ENCODE measurements around the gene LARGE1.

Gene LARGE1

DNA sequence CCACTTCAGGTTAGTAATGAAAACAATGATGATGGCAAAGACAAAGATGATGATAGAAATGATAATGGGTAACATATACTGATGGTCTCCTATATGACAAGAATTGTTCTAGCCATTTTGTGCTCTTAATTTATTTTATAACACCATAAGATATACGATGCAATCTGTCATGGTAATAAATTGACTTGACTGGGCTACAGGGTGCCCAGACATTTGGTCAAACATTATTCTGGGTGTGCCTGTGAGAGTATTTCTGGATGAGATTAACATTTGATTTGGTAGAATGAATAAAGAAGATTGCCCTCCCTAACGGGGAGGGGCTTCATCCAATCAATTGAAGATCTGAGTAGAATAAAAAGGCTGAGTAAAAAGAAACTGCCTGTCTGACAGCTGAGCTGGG lies 237.3 kb downstream of the LARGE1 start:
- Histone ChIP-seq H3K4me1 (ENCODE audit: control insufficient read depth in 1 of 2, insufficient read depth in 2 of 2, low read length in 2 of 2) (peaks cover 0 to 4% of the 10 kb centered on the region in 2 donors), H3K4me3 (ENCODE audit: low read depth in 1 of 2, low read length in 2 of 2) (no peak overlapping the region), H3K9me3 (ENCODE audit: control insufficient read depth in 1 of 2, low read length in 2 of 2) (no peaks in the 10 kb centered on the region), H3K27me3 (ENCODE audit: low read depth, low read length) (no peaks in the 10 kb centered on the region), H3K27ac (ENCODE audit: low read length) (no peak overlapping the region), H3K36me3 (ENCODE audit: control insufficient read depth in 1 of 2, insufficient read depth in 2 of 2, low read length in 2 of 2) (no peaks in the 10 kb centered on the region)

GRCh38 chr22:33680632-33681031 lies 239.6 kb downstream of the LARGE1 start:
- no peak overlapping the region for H3K27ac ChIP-seq (ENCODE audit: low read length)
- H3K4me1 ChIP-seq (ENCODE audit: control insufficient read depth in 1 of 2, insufficient read depth in 2 of 2, low read length in 2 of 2): peaks cover 0 to 4% of the 10 kb centered on the region in 2 donors
- no peaks in the 10 kb centered on the region for H3K27me3 ChIP-seq (ENCODE audit: low read depth, low read length)
- H3K36me3 ChIP-seq (ENCODE audit: control insufficient read depth in 1 of 2, insufficient read depth in 2 of 2, low read length in 2 of 2): no peaks in the 10 kb centered on the region
- no peaks in the 10 kb centered on the region for H3K9me3 ChIP-seq (ENCODE audit: control insufficient read depth in 1 of 2, low read length in 2 of 2)
- no peak overlapping the region for H3K4me3 ChIP-seq (ENCODE audit: low read depth in 1 of 2, low read length in 2 of 2)

GRCh38 chr22:33678523-33678922 lies 241.8 kb downstream of the LARGE1 start:
- H3K4me3 ChIP-seq (ENCODE audit: low read depth in 1 of 2, low read length in 2 of 2): no peak overlapping the region
- H3K9me3 ChIP-seq (ENCODE audit: control insufficient read depth in 1 of 2, low read length in 2 of 2): no peaks in the 10 kb centered on the region
- no peaks in the 10 kb centered on the region for H3K4me1 ChIP-seq (ENCODE audit: control insufficient read depth in 1 of 2, insufficient read depth in 2 of 2, low read length in 2 of 2)
- H3K27me3 ChIP-seq (ENCODE audit: low read depth, low read length): no peaks in the 10 kb centered on the region
- H3K27ac ChIP-seq (ENCODE audit: low read length): no peak overlapping the region
- H3K36me3 ChIP-seq (ENCODE audit: control insufficient read depth in 1 of 2, insufficient read depth in 2 of 2, low read length in 2 of 2): no peaks in the 10 kb centered on the region

- Histone ChIP-seq H3K4me3 (ENCODE audit: low read depth in 1 of 2, low read length in 2 of 2) (no peak overlapping the region), H3K4me1 (ENCODE audit: control insufficient read depth in 1 of 2, insufficient read depth in 2 of 2, low read length in 2 of 2) (no peaks in the 10 kb centered on the region), H3K27ac (ENCODE audit: low read length) (no peak overlapping the region), H3K36me3 (ENCODE audit: control insufficient read depth in 1 of 2, insufficient read depth in 2 of 2, low read length in 2 of 2) (no peaks in the 10 kb centered on the region), H3K9me3 (ENCODE audit: control insufficient read depth in 1 of 2, low read length in 2 of 2) (no peaks in the 10 kb centered on the region), H3K27me3 (ENCODE audit: low read depth, low read length) (no peaks in the 10 kb centered on the region)
Measured at GRCh38 chr22:33677536-33677935, 242.7 kb downstream of the LARGE1 start.

GRCh38 chr22:33674357-33674756 lies 245.9 kb downstream of the LARGE1 start:
- Histone ChIP-seq H3K9me3 (ENCODE audit: control insufficient read depth in 1 of 2, low read length in 2 of 2) (no peaks in the 10 kb centered on the region), H3K27me3 (ENCODE audit: low read depth, low read length) (no peaks in the 10 kb centered on the region), H3K4me1 (ENCODE audit: control insufficient read depth in 1 of 2, insufficient read depth in 2 of 2, low read length in 2 of 2) (no peaks in the 10 kb centered on the region), H3K27ac (ENCODE audit: low read length) (no peak overlapping the region), H3K4me3 (ENCODE audit: low read depth in 1 of 2, low read length in 2 of 2) (no peak overlapping the region), H3K36me3 (ENCODE audit: control insufficient read depth in 1 of 2, insufficient read depth in 2 of 2, low read length in 2 of 2) (no peaks in the 10 kb centered on the region)

DNA sequence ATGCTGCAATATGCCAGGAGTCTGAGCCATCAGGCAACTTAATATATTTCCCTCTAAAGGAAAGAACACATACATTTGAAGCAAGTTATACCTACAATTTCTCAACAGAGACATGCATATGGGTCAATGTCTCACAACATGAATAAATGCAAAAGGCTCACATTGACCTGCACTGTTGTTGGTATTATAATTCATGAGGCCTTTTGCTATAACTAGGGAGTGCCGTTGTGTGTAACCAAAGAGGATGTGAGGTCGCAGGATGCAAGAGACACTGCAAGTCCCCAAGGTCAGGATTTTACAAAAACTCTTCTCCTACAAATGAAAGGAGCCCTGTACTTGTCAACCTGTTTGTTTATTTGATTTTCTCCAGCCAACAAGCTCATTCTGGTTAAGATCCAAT lies 250.5 kb downstream of the LARGE1 start:
- no peaks in the 10 kb centered on the region for H3K36me3 ChIP-seq (ENCODE audit: control insufficient read depth in 1 of 2, insufficient read depth in 2 of 2, low read length in 2 of 2)
- no peaks in the 10 kb centered on the region for H3K27me3 ChIP-seq (ENCODE audit: low read depth, low read length)
- H3K4me3 ChIP-seq (ENCODE audit: low read depth in 1 of 2, low read length in 2 of 2): no peak overlapping the region
- no peak overlapping the region for H3K27ac ChIP-seq (ENCODE audit: low read length)
- no peaks in the 10 kb centered on the region for H3K9me3 ChIP-seq (ENCODE audit: control insufficient read depth in 1 of 2, low read length in 2 of 2)
- peaks cover 0 to 13% of the 10 kb centered on the region in 2 donors for H3K4me1 ChIP-seq (ENCODE audit: control insufficient read depth in 1 of 2, insufficient read depth in 2 of 2, low read length in 2 of 2)

DNA sequence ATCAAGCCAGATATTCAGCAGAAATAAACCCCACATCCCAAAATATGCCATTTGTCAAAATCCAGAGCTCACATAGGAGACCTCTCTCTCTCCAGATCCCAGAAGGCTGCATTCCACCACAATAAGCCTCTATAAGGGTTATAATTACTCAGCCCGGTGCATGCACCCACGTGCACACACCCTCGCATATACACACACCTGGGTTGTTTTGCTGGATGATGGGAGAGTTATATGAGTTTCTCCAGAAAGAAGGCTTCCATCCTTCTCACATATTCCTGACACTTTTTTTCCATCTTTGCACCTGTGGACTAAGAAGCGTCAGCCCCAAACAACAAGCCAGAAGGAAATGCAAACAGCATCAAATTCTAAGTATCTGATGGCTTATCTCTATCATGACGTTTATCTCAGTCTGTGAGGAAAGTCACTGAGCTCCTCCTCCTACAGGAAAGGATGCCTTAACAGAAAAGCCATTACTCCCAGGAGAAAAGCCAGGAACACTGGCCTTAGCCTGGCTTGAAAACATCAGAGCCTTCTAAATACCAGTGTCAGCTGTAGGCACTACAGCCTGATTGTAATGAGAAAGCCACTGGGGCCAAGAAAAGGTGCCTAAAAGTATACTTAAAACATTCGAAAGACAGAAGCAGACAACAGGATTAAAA lies 253.2 kb downstream of the LARGE1 start:
- Histone ChIP-seq H3K27me3 (ENCODE audit: low read depth, low read length) (no peaks in the 10 kb centered on the region), H3K9me3 (ENCODE audit: control insufficient read depth in 1 of 2, low read length in 2 of 2) (no peaks in the 10 kb centered on the region), H3K27ac (ENCODE audit: low read length) (no peak overlapping the region), H3K36me3 (ENCODE audit: control insufficient read depth in 1 of 2, insufficient read depth in 2 of 2, low read length in 2 of 2) (no peaks in the 10 kb centered on the region), H3K4me3 (ENCODE audit: low read depth in 1 of 2, low read length in 2 of 2) (no peak overlapping the region), H3K4me1 (ENCODE audit: control insufficient read depth in 1 of 2, insufficient read depth in 2 of 2, low read length in 2 of 2) (peaks cover 0 to 13% of the 10 kb centered on the region in 2 donors)

- no peak overlapping the region for H3K27ac ChIP-seq (ENCODE audit: low read length)
- H3K4me3 ChIP-seq (ENCODE audit: low read depth in 1 of 2, low read length in 2 of 2): no peak overlapping the region
- peaks cover 0 to 13% of the 10 kb centered on the region in 2 donors for H3K4me1 ChIP-seq (ENCODE audit: control insufficient read depth in 1 of 2, insufficient read depth in 2 of 2, low read length in 2 of 2)
- no peaks in the 10 kb centered on the region for H3K27me3 ChIP-seq (ENCODE audit: low read depth, low read length)
- H3K36me3 ChIP-seq (ENCODE audit: control insufficient read depth in 1 of 2, insufficient read depth in 2 of 2, low read length in 2 of 2): no peaks in the 10 kb centered on the region
- H3K9me3 ChIP-seq (ENCODE audit: control insufficient read depth in 1 of 2, low read length in 2 of 2): no peaks in the 10 kb centered on the region
Measured at GRCh38 chr22:33666279-33666960, 253.9 kb downstream of the LARGE1 start.

GRCh38 chr22:33659448-33659847 lies 260.8 kb downstream of the LARGE1 start:
- H3K27me3 ChIP-seq (ENCODE audit: low read depth, low read length): no peaks in the 10 kb centered on the region
- no peak overlapping the region for H3K4me3 ChIP-seq (ENCODE audit: low read depth in 1 of 2, low read length in 2 of 2)
- H3K4me1 ChIP-seq (ENCODE audit: control insufficient read depth in 1 of 2, insufficient read depth in 2 of 2, low read length in 2 of 2): peaks cover 0 to 16% of the 10 kb centered on the region in 2 donors
- peak overlapping the region; percentile 57 for H3K27ac ChIP-seq (ENCODE audit: low read length)
- H3K9me3 ChIP-seq (ENCODE audit: control insufficient read depth in 1 of 2, low read length in 2 of 2): no peaks in the 10 kb centered on the region
- peaks cover 0 to 6% of the 10 kb centered on the region in 2 donors for H3K36me3 ChIP-seq (ENCODE audit: control insufficient read depth in 1 of 2, insufficient read depth in 2 of 2, low read length in 2 of 2)

DNA sequence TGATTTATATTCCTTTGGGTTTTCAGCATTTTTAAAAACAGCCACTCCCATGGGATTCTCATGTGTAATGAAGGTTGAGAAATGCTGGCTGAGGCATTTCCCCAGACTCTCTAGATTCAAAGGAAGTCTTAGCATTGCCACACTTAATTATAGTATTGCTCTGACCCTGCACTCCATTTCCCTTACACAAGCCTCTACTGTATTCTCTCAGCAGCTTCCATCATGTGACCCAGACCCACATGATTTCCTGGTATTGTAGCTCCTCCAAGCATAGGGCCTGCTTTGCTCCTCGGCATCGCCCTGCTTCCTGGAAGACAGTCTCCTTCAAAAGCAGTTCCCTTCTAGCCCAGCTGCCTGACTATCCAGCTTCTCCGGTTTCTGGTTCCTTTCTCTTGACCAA lies 261.5 kb downstream of the LARGE1 start:
- Histone ChIP-seq H3K27me3 (ENCODE audit: low read depth, low read length) (no peaks in the 10 kb centered on the region), H3K9me3 (ENCODE audit: control insufficient read depth in 1 of 2, low read length in 2 of 2) (no peaks in the 10 kb centered on the region), H3K4me1 (ENCODE audit: control insufficient read depth in 1 of 2, insufficient read depth in 2 of 2, low read length in 2 of 2) (peaks cover 0 to 16% of the 10 kb centered on the region in 2 donors), H3K36me3 (ENCODE audit: control insufficient read depth in 1 of 2, insufficient read depth in 2 of 2, low read length in 2 of 2) (peaks cover 0 to 6% of the 10 kb centered on the region in 2 donors), H3K27ac (ENCODE audit: low read length) (peak overlapping the region; percentile 57), H3K4me3 (ENCODE audit: low read depth in 1 of 2, low read length in 2 of 2) (no peak overlapping the region)

DNA sequence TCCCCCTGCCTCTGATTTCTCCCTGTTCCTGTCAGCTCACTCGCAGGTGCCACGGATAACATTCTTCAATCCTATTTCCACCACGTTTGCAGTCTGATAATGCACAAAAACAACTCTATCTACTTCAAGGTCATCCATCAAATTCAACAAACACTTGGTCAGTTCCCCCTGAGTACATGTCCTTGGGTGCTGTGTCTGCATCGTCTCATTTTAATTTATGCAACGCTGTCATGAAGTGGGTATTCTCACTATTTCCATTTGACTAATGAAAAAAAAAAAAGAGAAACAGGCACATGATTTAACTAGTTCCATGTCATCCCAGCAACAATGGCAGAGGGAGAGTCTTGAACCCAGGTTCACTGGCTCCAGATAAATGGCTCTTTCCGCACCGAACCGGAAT lies 262.6 kb downstream of the LARGE1 start:
- Histone ChIP-seq H3K27me3 (ENCODE audit: low read depth, low read length) (no peaks in the 10 kb centered on the region), H3K27ac (ENCODE audit: low read length) (no peak overlapping the region)

More for the DNA sequence above, 262.6 kb downstream of the LARGE1 start:
- H3K36me3 ChIP-seq (ENCODE audit: control insufficient read depth in 1 of 2, insufficient read depth in 2 of 2, low read length in 2 of 2): peaks cover 0 to 6% of the 10 kb centered on the region in 2 donors
- no peak overlapping the region for H3K4me3 ChIP-seq (ENCODE audit: low read depth in 1 of 2, low read length in 2 of 2)
- H3K4me1 ChIP-seq (ENCODE audit: control insufficient read depth in 1 of 2, insufficient read depth in 2 of 2, low read length in 2 of 2): peaks cover 0 to 16% of the 10 kb centered on the region in 2 donors
- no peaks in the 10 kb centered on the region for H3K9me3 ChIP-seq (ENCODE audit: control insufficient read depth in 1 of 2, low read length in 2 of 2)
